Ishikawa (cell line): ENCODE results near the gene PRKCE.

Experiments used
- CREB1 ChIP-seq: IDR thresholded peaks from 2 replicates; pipeline ENCODE4 v1.6.1; 2012; ENCODE audit warnings: low read depth
- EP300 ChIP-seq: IDR thresholded peaks from 2 replicates; pipeline ENCODE4 v1.6.1; 2012; ENCODE audit warnings: borderline replicate concordance
- MAX ChIP-seq: IDR thresholded peaks from 2 replicates; pipeline ENCODE4 v1.6.1; 2012
- TAF1 ChIP-seq: IDR thresholded peaks from 2 replicates; pipeline ENCODE4 v1.6.1; 2012; ENCODE audit warnings: low read depth, mild to moderate bottlenecking
- TEAD4 ChIP-seq: IDR thresholded peaks from 2 replicates; pipeline ENCODE4 v1.6.1; 2012

GRCh38 chr2:46122318-46122976 lies 471.0 kb downstream of the PRKCE start:
- no peak for TF ChIP-seq CREB1
- no peak for TF ChIP-seq TAF1
- no peak for TF ChIP-seq TEAD4
- no peak for TF ChIP-seq EP300
- TF ChIP-seq MAX = no peak
